KMS-11 (cell line): ENCODE measurements around the gene TADA1.
"Not testable (repeated sequence)": the region's sequence is repeated elsewhere in the genome, so short reads cannot be mapped to it uniquely, and the experiment has no call there.

Experiments used
- H2AFZ ChIP-seq: fragments of 200-600 bp; sonication (generic); 2 replicates; pipeline ENCODE4 v1.6.1; 2016; ENCODE audit warnings: antibody characterized with exemption, mixed run types, low read depth
- H3K27ac ChIP-seq: fragments of 200-600 bp; sonication (generic); 2 replicates; pipeline ENCODE4 v1.6.1; 2016; ENCODE audit warnings: mild to moderate bottlenecking, mixed run types
- H3K27me3 ChIP-seq: fragments of 200-600 bp; sonication (generic); 2 replicates; pipeline ENCODE4 v1.6.1; 2017; ENCODE audit warnings: mild to moderate bottlenecking, low read depth, mixed run types, moderate library complexity; ENCODE audit not compliant: insufficient read depth
- H3K36me3 ChIP-seq: fragments of 200-600 bp; sonication (generic); 2 replicates; pipeline ENCODE4 v1.6.1; 2017; ENCODE audit warnings: mild to moderate bottlenecking, mixed run types; ENCODE audit not compliant: insufficient read depth
- H3K4me1 ChIP-seq: fragments of 200-600 bp; sonication (generic); 2 replicates; pipeline ENCODE4 v1.6.1; 2016; ENCODE audit warnings: mild to moderate bottlenecking, low read depth, mixed run types; ENCODE audit not compliant: poor library complexity, severe bottlenecking
- H3K4me2 ChIP-seq: fragments of 200-600 bp; sonication (generic); 2 replicates; pipeline ENCODE4 v1.7.0; 2016; ENCODE audit warnings: mild to moderate bottlenecking, mixed run types
- H3K4me3 ChIP-seq: fragments of 200-600 bp; sonication (generic); IDR thresholded peaks from 2 replicates; pipeline ENCODE4 v1.6.1; 2017; ENCODE audit warnings: low read depth, low read length, mixed read lengths; ENCODE audit not compliant: insufficient read depth
- H3K79me2 ChIP-seq: fragments of 200-600 bp; sonication (generic); 2 replicates; pipeline ENCODE4 v1.6.1; 2016; ENCODE audit warnings: low read depth, mixed run types; ENCODE audit not compliant: insufficient read depth
- H3K9ac ChIP-seq: fragments of 200-600 bp; sonication (generic); 2 replicates; pipeline ENCODE4 v1.6.1; 2016; ENCODE audit warnings: mild to moderate bottlenecking, mixed run types
- H4K20me1 ChIP-seq: fragments of 200-600 bp; sonication (generic); 2 replicates; pipeline ENCODE4 v1.6.1; 2016; ENCODE audit warnings: mild to moderate bottlenecking, mixed run types; ENCODE audit not compliant: insufficient read depth
- CTCF ChIP-seq: fragments of 200-600 bp; sonication (generic); conservative IDR thresholded peaks from 2 replicates; pipeline ENCODE4 v1.6.1; 2017; ENCODE audit warnings: low read depth, mild to moderate bottlenecking, antibody characterized with exemption, low read length, moderate library complexity, mixed read lengths

Gene TADA1

GRCh38 chr1:166839600-166840308 lies 36.3 kb downstream of the TADA1 start:
- Histone ChIP-seq H3K9ac (peak overlapping the region; percentile 95; the same call in 1 of the 2 replicates), H4K20me1 (no peaks in the 10 kb centered on the region), H3K4me3 (peak overlapping the region; percentile 30), H3K27ac (peak overlapping the region; percentile 27; the same call in 1 of the 2 replicates), H3K27me3 (no peaks in the 10 kb centered on the region), H3K4me2 (peak overlapping the region; percentile 66), H3K4me1 (peaks cover 25% of the 10 kb centered on the region), H3K36me3 (peaks cover 13% of the 10 kb centered on the region; the same call in 1 of the 2 replicates), H3K79me2 (peaks cover 34% of the 10 kb centered on the region; the same call in 1 of the 2 replicates), H2AFZ (peak overlapping the region; percentile 46; the same call in 1 of the 2 replicates)
- peak; percentile 39 for TF ChIP-seq CTCF

- Histone ChIP-seq H3K4me3 (peak within 1 kb of the TSS; percentile 98), H2AFZ (peak within 1 kb of the TSS; percentile 97), H3K36me3 (peaks cover 13% of the 10 kb centered on the region; the same call in 1 of the 2 replicates), H3K4me1 (peaks cover 25% of the 10 kb centered on the region), H3K9ac (peak within 1 kb of the TSS; percentile 95), H3K27me3 (no peaks in the 10 kb centered on the region), H3K4me2 (peak within 1 kb of the TSS; percentile 71), H3K27ac (peak within 1 kb of the TSS; percentile 87), H4K20me1 (no peaks in the 10 kb centered on the region), H3K79me2 (peaks cover 32% of the 10 kb centered on the region; the same call in 1 of the 2 replicates)
- TF ChIP-seq CTCF, result no peak
Measured at GRCh38 chr1:166838766-166839599, 37.1 kb downstream of the TADA1 start, which contains the start of gene POGK. POGK (plus strand) TSS chr1:166839475; CDS start chr1:166840957, 1,482 bp downstream.

GRCh38 chr1:166836733-166837132 lies 39.3 kb downstream of the TADA1 start:
- Histone ChIP-seq H3K27ac (no peak overlapping the region), H2AFZ (no peak overlapping the region), H4K20me1 (no peaks in the 10 kb centered on the region), H3K4me1 (peaks cover 25% of the 10 kb centered on the region), H3K36me3 (peaks cover 7% of the 10 kb centered on the region; the same call in 1 of the 2 replicates), H3K9ac (no peak overlapping the region), H3K4me3 (no peak overlapping the region), H3K4me2 (no peak overlapping the region), H3K79me2 (peaks cover 18% of the 10 kb centered on the region; the same call in 1 of the 2 replicates), H3K27me3 (no peaks in the 10 kb centered on the region)
- TF ChIP-seq CTCF, result no peak

- not testable (repeated sequence) for H3K36me3 ChIP-seq, H2AFZ ChIP-seq, H3K4me3 ChIP-seq, H3K4me1 ChIP-seq, H4K20me1 ChIP-seq, H3K79me2 ChIP-seq, H3K27ac ChIP-seq, H3K27me3 ChIP-seq, H3K4me2 ChIP-seq, H3K9ac ChIP-seq
Measured at GRCh38 chr1:166829762-166830161, 46.3 kb downstream of the TADA1 start.
